Right lobe of liver (tissue), 4 donors: ENCODE measurements around the gene NBL1.

Source experiments
- POLR2A ChIP-seq: fragments of 450-650 bp; IDR thresholded peaks from one replicate; pipeline ENCODE4 v1.6.1; 2017; ENCODE audit warnings: antibody characterized with exemption, mild to moderate bottlenecking
- TF ChIP-seq, protein P1 (sequence below), 4 donors: fragments of 200-600 bp in 3 of 4; fragments of 450-650 bp in 1 of 4; IDR thresholded peaks; one replicate each; pipeline versions ENCODE4 v1.5.1 to v1.8.0; 2016 to 2022; ENCODE audit warnings: antibody characterized with exemption in 4 of 4, mild to moderate bottlenecking in 2 of 4
- donor health status: DM: no; HTN: no; CAD: no.
- donor health status: DM: no; HTN: no; CAD: no.
- donor health status: DM: no; HTN: yes; CAD: no.

DNA sequence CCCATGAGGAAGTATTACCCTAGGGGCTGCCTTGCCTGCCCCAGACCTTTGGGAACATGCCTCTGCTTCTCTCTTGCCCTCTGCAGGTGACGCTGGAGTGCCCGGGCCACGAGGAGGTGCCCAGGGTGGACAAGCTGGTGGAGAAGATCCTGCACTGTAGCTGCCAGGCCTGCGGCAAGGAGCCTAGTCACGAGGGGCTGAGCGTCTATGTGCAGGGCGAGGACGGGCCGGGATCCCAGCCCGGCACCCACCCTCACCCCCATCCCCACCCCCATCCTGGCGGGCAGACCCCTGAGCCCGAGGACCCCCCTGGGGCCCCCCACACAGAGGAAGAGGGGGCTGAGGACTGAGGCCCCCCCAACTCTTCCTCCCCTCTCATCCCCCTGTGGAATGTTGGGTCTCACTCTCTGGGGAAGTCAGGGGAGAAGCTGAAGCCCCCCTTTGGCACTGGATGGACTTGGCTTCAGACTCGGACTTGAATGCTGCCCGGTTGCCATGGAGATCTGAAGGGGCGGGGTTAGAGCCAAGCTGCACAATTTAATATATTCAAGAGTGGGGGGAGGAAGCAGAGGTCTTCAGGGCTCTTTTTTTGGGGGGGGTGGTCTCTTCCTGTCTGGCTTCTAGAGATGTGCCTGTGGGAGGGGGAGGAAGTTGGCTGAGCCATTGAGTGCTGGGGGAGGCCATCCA, 12.8 kb downstream of the NBL1 start:
- TF ChIP-seq, protein P1, sequence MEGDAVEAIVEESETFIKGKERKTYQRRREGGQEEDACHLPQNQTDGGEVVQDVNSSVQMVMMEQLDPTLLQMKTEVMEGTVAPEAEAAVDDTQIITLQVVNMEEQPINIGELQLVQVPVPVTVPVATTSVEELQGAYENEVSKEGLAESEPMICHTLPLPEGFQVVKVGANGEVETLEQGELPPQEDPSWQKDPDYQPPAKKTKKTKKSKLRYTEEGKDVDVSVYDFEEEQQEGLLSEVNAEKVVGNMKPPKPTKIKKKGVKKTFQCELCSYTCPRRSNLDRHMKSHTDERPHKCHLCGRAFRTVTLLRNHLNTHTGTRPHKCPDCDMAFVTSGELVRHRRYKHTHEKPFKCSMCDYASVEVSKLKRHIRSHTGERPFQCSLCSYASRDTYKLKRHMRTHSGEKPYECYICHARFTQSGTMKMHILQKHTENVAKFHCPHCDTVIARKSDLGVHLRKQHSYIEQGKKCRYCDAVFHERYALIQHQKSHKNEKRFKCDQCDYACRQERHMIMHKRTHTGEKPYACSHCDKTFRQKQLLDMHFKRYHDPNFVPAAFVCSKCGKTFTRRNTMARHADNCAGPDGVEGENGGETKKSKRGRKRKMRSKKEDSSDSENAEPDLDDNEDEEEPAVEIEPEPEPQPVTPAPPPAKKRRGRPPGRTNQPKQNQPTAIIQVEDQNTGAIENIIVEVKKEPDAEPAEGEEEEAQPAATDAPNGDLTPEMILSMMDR (IDR thresholded peaks at IDR 0.05) = no peak
- no peak for TF ChIP-seq POLR2A
